ENCODE data around the gene ARMH4. TPM values are rescaled to one million over a fixed set of nuclear protein-coding genes. Genes with fewer than 3 reads are reported as not detected.
"Not testable (repeated sequence)": the region's sequence is repeated elsewhere in the genome, so short reads cannot be mapped to it uniquely, and the experiment has no call there.

ARMH4 gene
- total RNA-seq, 4 donors from 2014 or later: 0.44 to 4.4 (median 2.4) TPM

GRCh38 chr14:58128416-58128815, 23.6 kb downstream of the ARMH4 start:
- intact Hi-C loops (cut with DNase I): no loop called here
- Histone ChIP-seq H3K4me1 (no peaks in the 10 kb centered on the region), H3K36me3 (no peaks in the 10 kb centered on the region), H3K27me3 (no peaks in the 10 kb centered on the region), H3K4me3 (no peak overlapping the region), H3K27ac (no peak overlapping the region), H3K9me3 (peaks cover 0 to 4% (median 0%) of the 10 kb centered on the region in 3 donors)
- WGBS, 2 donors: 72 to 82% methylated on average over 2 of the region's 2 CpGs
- TF ChIP-seq, protein P1, sequence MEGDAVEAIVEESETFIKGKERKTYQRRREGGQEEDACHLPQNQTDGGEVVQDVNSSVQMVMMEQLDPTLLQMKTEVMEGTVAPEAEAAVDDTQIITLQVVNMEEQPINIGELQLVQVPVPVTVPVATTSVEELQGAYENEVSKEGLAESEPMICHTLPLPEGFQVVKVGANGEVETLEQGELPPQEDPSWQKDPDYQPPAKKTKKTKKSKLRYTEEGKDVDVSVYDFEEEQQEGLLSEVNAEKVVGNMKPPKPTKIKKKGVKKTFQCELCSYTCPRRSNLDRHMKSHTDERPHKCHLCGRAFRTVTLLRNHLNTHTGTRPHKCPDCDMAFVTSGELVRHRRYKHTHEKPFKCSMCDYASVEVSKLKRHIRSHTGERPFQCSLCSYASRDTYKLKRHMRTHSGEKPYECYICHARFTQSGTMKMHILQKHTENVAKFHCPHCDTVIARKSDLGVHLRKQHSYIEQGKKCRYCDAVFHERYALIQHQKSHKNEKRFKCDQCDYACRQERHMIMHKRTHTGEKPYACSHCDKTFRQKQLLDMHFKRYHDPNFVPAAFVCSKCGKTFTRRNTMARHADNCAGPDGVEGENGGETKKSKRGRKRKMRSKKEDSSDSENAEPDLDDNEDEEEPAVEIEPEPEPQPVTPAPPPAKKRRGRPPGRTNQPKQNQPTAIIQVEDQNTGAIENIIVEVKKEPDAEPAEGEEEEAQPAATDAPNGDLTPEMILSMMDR (IDR thresholded peaks at IDR 0.05): no peak
- TF ChIP-seq POLR2A (IDR thresholded peaks at IDR 0.05): no peak
- no peak for DNase-seq

GRCh38 chr14:58122546-58122945, 29.5 kb downstream of the ARMH4 start:
- not testable (repeated sequence) for H3K4me3 ChIP-seq
- 88 to 89% methylated on average over 6 of the region's 6 CpGs for WGBS, 2 donors

DNA sequence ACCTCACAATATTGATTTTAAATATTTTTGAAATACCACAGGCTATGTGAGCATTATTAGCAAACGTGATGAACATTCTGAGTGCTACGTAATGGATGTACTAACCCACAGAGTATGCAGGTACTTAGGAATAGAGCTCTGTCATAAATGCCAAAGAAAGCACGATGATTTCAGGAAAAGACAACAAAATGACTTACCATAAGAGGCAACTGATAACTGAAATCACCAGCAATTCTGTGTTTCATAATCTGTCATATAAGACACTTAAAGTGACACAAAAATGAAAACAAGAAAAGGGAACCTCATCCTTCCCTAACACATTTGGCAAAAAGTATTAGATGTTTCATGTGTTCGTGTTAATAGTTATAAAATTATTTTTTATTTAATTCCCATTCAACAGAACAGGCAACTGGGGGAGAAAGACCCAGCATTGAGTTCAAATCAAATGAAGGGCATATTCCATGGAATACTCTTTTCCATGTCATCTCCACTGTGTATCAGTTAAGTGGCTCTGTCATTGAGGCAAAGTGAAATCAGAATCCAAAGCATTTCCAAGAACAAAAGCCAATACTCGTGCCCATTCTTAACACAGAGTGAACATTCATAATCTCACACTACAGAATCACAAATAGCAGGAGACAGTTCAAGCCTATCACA, 30.4 kb downstream of the ARMH4 start:
- WGBS, 2 donors: 78 to 82% methylated on average over 5 of the region's 5 CpGs
- Histone ChIP-seq H3K4me3 (no peak overlapping the region), H3K36me3 (no peaks in the 10 kb centered on the region), H3K27ac (no peak overlapping the region), H3K9me3 (peaks cover 0 to 4% (median 0%) of the 10 kb centered on the region in 3 donors), H3K4me1 (peaks cover 0 to 4% (median 0%) of the 10 kb centered on the region in 3 donors), H3K27me3 (no peaks in the 10 kb centered on the region)
- DNase-seq: no peak
- no peak for TF ChIP-seq POLR2A (IDR thresholded peaks at IDR 0.05)
- TF ChIP-seq, protein P1 (IDR thresholded peaks at IDR 0.05): no peak
- intact Hi-C loops (cut with DNase I): no loop called here

More at GRCh38 chr14:58122546-58122945, 29.5 kb downstream of the ARMH4 start:
- H3K27ac ChIP-seq; H3K4me1 ChIP-seq; DNase-seq; intact Hi-C loops (cut with DNase I); H3K27me3 ChIP-seq; H3K36me3 ChIP-seq; H3K9me3 ChIP-seq: not testable (repeated sequence)

DNA sequence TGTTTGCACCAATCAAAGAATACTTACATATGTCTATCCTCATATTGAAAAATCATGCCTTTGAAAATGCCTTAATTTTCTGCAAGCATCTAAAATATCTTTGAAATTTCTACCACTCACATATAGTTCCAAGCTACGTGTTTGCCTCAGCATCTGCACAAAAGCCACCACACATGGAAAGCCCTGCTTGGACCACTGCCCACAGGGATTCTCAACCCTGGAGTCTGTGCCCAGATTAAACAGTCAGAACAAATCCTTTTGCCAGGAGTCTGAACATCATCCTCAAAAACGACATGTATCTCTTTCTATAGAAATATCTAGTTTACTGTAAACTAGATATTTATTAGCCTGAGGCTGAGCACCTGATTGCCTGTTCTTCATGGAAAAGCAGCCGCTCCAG, 32.6 kb downstream of the ARMH4 start:
- peaks cover 0 to 4% (median 0%) of the 10 kb centered on the region in 3 donors for H3K4me1 ChIP-seq
- WGBS, 2 donors: 39 to 45% methylated on average over 3 of the region's 3 CpGs
- H3K4me3 ChIP-seq: no peak overlapping the region
- no peaks in the 10 kb centered on the region for H3K9me3 ChIP-seq
- intact Hi-C loops (cut with DNase I): no loop called here
- TF ChIP-seq, protein P1 (IDR thresholded peaks at IDR 0.05): no peak
- TF ChIP-seq POLR2A (IDR thresholded peaks at IDR 0.05): no peak
- no peak overlapping the region for H3K27ac ChIP-seq
- H3K27me3 ChIP-seq: no peaks in the 10 kb centered on the region
- no peak for DNase-seq
- H3K36me3 ChIP-seq: no peaks in the 10 kb centered on the region

DNA sequence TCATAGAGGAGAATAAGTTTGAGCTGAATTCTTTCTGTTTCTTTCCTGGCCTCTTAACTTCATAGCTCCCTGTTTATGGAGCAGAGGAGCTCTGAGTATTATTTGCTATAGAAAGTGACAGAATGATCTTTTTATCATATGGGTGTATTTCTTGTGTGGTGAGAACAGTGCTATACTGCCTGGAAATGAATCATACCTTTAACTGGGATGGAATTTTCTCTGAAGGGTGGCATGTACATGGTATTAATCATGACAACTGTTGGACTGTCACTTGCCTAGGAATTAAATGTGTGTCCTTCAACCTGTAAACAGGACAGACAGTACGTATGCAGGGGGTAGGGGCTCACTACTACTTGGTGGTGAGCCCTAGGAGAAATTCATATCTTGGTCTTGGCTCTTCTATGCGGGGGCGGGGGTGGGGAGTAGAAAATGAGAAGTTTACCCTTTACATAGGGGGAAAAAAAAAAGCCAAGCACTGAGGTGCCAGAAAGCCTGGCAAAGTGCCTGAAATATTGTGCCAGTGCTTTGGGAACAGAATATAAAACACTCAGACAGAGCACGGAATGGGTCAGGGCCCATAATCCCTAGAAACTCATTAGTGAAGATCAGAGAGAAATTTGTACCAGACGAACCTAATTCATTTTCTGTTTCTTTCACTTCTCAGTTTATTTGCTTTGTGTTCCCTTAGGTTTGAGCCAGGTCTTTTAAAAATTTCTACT, 33.8 kb downstream of the ARMH4 start:
- no peaks in the 10 kb centered on the region for H3K27me3 ChIP-seq
- no peaks in the 10 kb centered on the region for H3K36me3 ChIP-seq
- peaks cover 0 to 4% (median 0%) of the 10 kb centered on the region in 3 donors for H3K4me1 ChIP-seq
- no peak overlapping the region for H3K4me3 ChIP-seq
- WGBS, 2 donors: 69 to 71% methylated on average over 3 to 5 of the region's 5 CpGs
- TF ChIP-seq, protein P1 (IDR thresholded peaks at IDR 0.05): no peak
- no peak for TF ChIP-seq POLR2A (IDR thresholded peaks at IDR 0.05)
- no peaks in the 10 kb centered on the region for H3K9me3 ChIP-seq
- H3K27ac ChIP-seq: no peak overlapping the region
- intact Hi-C loops (cut with DNase I): no loop called here
- no peak for DNase-seq

Measured in esophagus squamous epithelium (tissue), 5 donors.